ENCODE data around the gene DDX42. TPM values are rescaled to one million over a fixed set of nuclear protein-coding genes. Genes with fewer than 3 reads are reported as not detected.

DDX42 gene
- total and polyA plus RNA-seq, 9 of the 15 experiments (the other 6 are each of a cell fraction or from before 2014, with no cell fraction given), result 16.5 to 149 (median 87.6) TPM

GRCh38 chr17:63842540-63843386 is 68.8 kb downstream of the DDX42 start, which contains the start of gene SMARCD2 (continued):
- TF ChIP-seq TCFL5 (CRISPR knock-in tag; conservative IDR thresholded peaks at IDR 0.05) (no peak), ZNF175 (CRISPR knock-in tag; IDR thresholded peaks at IDR 0.05; ENCODE audit: low read depth) (peak; percentile 77), FOXP1 (CRISPR knock-in tag; IDR thresholded peaks at IDR 0.05) (peak; percentile 95), REST (IDR thresholded peaks at IDR 0.05; ENCODE audit: borderline replicate concordance) (peak; percentile 50; the same call in 1 of the 2 replicates), REST (CRISPR knock-in tag; IDR thresholded peaks at IDR 0.05; ENCODE audit: low read depth) (peak; percentile 77; the same call in 1 of the 2 replicates), ELF4 (CRISPR knock-in tag; IDR thresholded peaks at IDR 0.05) (peak; percentile 87; the same call in 1 of the 2 replicates), ZSCAN32 (CRISPR knock-in tag; IDR thresholded peaks at IDR 0.05) (no peak; the same call in 1 of the 2 replicates), HNRNPL (IDR thresholded peaks at IDR 0.05; ENCODE audit: low read depth, low read length) (peak; percentile 17; the same call in 1 of the 2 replicates), WHSC1 (IDR thresholded peaks at IDR 0.05; ENCODE audit: low read length) (no peak), ZC3H4 (CRISPR knock-in tag; IDR thresholded peaks at IDR 0.05; ENCODE audit: borderline replicate concordance) (no peak), POLR2B (IDR thresholded peaks at IDR 0.05; ENCODE audit: low read depth, partially characterized antibody) (peak; percentile 68), ZNF445 (CRISPR knock-in tag; IDR thresholded peaks at IDR 0.05; ENCODE audit: low read depth) (no peak)
- TF ChIP-seq, protein P1, sequence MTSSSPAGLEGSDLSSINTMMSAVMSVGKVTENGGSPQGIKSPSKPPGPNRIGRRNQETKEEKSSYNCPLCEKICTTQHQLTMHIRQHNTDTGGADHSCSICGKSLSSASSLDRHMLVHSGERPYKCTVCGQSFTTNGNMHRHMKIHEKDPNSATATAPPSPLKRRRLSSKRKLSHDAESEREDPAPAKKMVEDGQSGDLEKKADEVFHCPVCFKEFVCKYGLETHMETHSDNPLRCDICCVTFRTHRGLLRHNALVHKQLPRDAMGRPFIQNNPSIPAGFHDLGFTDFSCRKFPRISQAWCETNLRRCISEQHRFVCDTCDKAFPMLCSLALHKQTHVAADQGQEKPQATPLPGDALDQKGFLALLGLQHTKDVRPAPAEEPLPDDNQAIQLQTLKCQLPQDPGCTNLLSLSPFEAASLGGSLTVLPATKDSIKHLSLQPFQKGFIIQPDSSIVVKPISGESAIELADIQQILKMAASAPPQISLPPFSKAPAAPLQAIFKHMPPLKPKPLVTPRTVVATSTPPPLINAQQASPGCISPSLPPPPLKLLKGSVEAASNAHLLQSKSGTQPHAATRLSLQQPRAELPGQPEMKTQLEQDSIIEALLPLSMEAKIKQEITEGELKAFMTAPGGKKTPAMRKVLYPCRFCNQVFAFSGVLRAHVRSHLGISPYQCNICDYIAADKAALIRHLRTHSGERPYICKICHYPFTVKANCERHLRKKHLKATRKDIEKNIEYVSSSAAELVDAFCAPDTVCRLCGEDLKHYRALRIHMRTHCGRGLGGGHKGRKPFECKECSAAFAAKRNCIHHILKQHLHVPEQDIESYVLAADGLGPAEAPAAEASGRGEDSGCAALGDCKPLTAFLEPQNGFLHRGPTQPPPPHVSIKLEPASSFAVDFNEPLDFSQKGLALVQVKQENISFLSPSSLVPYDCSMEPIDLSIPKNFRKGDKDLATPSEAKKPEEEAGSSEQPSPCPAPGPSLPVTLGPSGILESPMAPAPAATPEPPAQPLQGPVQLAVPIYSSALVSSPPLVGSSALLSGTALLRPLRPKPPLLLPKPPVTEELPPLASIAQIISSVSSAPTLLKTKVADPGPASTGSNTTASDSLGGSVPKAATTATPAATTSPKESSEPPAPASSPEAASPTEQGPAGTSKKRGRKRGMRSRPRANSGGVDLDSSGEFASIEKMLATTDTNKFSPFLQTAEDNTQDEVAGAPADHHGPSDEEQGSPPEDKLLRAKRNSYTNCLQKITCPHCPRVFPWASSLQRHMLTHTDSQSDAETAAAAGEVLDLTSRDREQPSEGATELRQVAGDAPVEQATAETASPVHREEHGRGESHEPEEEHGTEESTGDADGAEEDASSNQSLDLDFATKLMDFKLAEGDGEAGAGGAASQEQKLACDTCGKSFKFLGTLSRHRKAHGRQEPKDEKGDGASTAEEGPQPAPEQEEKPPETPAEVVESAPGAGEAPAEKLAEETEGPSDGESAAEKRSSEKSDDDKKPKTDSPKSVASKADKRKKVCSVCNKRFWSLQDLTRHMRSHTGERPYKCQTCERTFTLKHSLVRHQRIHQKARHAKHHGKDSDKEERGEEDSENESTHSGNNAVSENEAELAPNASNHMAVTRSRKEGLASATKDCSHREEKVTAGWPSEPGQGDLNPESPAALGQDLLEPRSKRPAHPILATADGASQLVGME (CRISPR knock-in tag; IDR thresholded peaks at IDR 0.05), result 0 out of 2 replicates have a peak, but pooled peaks have one; percentile 72
